Glutamatergic neuron (in vitro differentiated cells): ENCODE data around the gene ANO10. TPM values are rescaled to one million over a fixed set of nuclear protein-coding genes. Genes with fewer than 3 reads are reported as not detected.
A peak's percentile ranks its signal among the peaks of the same experiment; 100 is the strongest.
"Not testable (repeated sequence)": the region's sequence is repeated elsewhere in the genome, so short reads cannot be mapped to it uniquely, and the experiment has no call there.

Source experiments
- DNase-seq: peaks from one replicate; pipeline ENCODE4 v3.0.0; 2022
- H3K27ac Mint-ChIP-seq: one replicate; pipeline ENCODE4 v1.8.0; 2020; ENCODE audit warnings: mild to moderate bottlenecking, mixed read lengths, inconsistent platforms; ENCODE audit not compliant: unreplicated experiment
- H3K27me3 Mint-ChIP-seq: one replicate; pipeline ENCODE4 v1.8.0; 2020; ENCODE audit warnings: mild to moderate bottlenecking, moderate library complexity, mixed read lengths, inconsistent platforms; ENCODE audit not compliant: unreplicated experiment
- H3K36me3 Mint-ChIP-seq: one replicate; pipeline ENCODE4 v1.8.0; 2020; ENCODE audit warnings: mild to moderate bottlenecking, mixed read lengths, inconsistent platforms; ENCODE audit not compliant: unreplicated experiment
- H3K4me1 Mint-ChIP-seq: one replicate; pipeline ENCODE4 v1.8.0; 2020; ENCODE audit warnings: mild to moderate bottlenecking, low read depth, mixed read lengths, inconsistent platforms; ENCODE audit not compliant: unreplicated experiment
- H3K4me3 Mint-ChIP-seq: one replicate; pipeline ENCODE4 v1.8.0; 2020; ENCODE audit warnings: mild to moderate bottlenecking, mixed read lengths, inconsistent platforms; ENCODE audit not compliant: unreplicated experiment
- H3K9me3 Mint-ChIP-seq: one replicate; pipeline ENCODE4 v1.8.0; 2020; ENCODE audit warnings: mild to moderate bottlenecking, moderate library complexity, mixed read lengths, inconsistent platforms; ENCODE audit not compliant: unreplicated experiment
- total RNA-seq: library from RNA; stranded (reverse); fragmentation: NEBNext Ultra II Directional; extraction: Animal tissue kit (Norgen Biotek cat#: 25700); gene quantifications from one replicate; pipeline ENCODE4 v1.2.1, GENCODE V29; 2021; ENCODE audit not compliant: unreplicated experiment
- TF ChIP-seq, protein P1 (sequence below): fragments of 200-600 bp; sonication (generic); IDR thresholded peaks from one replicate; pipeline ENCODE4 v1.5.0; 2021; ENCODE audit not compliant: partially characterized antibody, unreplicated experiment

The ANO10 gene
- total RNA-seq, 1 donor from 2014 or later, result 44.9 TPM

DNA sequence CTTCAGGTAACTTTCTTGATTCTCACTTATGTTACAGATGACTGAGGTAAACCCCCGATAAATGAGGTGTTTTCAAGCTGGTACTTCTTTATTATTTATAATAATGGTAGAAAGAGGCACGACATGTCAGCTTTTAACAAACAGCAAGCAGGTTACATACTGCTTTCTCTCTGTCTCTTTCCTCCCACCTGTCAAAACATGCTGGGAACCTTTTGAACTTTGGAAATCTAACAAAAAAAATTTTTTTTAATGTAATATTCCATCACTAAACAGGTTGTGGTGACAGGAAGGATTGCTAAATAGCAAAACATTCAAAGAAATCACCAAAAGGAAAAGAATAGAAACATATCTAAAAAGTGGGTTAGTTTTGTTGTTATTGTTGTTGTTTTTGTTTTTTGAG is 48.2 kb downstream of the ANO10 start:
- no peaks in the 10 kb centered on the region for H3K9me3 Mint-ChIP-seq
- H3K4me3 Mint-ChIP-seq, result no peak overlapping the region
- no peaks in the 10 kb centered on the region for H3K4me1 Mint-ChIP-seq
- no peaks in the 10 kb centered on the region for H3K36me3 Mint-ChIP-seq
- DNase-seq, result no peak
- H3K27ac Mint-ChIP-seq, result no peak overlapping the region
- H3K27me3 Mint-ChIP-seq, result no peaks in the 10 kb centered on the region
- TF ChIP-seq, protein P1, sequence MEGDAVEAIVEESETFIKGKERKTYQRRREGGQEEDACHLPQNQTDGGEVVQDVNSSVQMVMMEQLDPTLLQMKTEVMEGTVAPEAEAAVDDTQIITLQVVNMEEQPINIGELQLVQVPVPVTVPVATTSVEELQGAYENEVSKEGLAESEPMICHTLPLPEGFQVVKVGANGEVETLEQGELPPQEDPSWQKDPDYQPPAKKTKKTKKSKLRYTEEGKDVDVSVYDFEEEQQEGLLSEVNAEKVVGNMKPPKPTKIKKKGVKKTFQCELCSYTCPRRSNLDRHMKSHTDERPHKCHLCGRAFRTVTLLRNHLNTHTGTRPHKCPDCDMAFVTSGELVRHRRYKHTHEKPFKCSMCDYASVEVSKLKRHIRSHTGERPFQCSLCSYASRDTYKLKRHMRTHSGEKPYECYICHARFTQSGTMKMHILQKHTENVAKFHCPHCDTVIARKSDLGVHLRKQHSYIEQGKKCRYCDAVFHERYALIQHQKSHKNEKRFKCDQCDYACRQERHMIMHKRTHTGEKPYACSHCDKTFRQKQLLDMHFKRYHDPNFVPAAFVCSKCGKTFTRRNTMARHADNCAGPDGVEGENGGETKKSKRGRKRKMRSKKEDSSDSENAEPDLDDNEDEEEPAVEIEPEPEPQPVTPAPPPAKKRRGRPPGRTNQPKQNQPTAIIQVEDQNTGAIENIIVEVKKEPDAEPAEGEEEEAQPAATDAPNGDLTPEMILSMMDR, result no peak

DNA sequence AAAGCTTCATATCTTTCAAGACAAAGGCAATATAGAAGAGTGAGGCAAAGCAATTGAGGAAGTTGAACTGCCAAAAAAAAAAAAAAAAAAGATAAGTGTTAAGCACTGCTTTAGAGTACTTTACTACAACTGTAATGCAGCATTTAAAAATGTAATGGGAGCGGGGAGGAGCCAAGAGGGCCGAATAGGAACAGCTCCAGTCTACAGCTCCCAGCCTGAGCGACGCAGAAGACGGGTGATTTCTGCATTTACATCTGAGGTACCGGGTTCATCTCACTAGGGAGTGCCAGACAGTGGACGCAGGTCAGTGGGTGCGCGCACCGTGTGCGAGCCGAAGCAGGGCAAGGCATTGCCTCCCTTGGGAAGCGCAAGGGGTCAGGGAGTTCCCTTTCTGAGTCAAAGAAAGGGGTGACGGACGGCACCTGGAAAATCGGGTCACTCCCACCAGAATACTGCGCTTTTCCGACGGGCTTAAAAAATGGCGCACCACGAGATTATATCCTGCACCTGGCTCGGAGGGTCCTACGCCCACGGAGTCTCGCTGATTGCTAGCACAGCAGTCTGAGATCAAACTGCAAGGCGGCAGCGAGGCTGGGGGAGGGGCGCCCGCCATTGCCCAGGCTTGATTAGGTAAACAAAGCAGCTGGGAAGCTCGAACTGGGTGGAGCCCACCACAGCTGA is 56.0 kb downstream of the ANO10 start:
- Mint-ChIP-seq H3K27ac (peak overlapping the region; percentile 75), H3K4me3 (peak overlapping the region; percentile 60)
- DNase-seq, H3K9me3 Mint-ChIP-seq, H3K36me3 Mint-ChIP-seq, H3K27me3 Mint-ChIP-seq, H3K4me1 Mint-ChIP-seq: not testable (repeated sequence)

DNA sequence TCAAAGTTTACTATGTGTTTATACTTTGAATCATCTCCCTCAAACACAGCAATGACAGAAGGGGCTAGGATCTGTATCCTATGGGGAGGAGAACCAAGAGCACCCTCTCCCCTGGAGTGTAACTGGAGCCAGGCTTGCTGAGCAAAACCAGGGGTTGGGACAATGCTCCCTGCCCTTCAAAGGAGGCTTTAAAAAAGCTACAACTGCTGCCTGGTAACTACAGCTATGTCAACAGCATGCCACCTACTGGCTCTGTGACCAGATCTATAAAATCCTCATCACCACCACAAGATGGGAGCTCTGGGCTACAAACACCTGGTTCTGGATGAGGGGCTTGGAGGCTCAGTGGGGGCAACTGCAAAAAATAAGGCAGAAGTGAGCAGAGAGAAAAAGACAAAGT is 61.9 kb downstream of the ANO10 start:
- TF ChIP-seq, protein P1, result no peak
- Mint-ChIP-seq H3K27ac (no peak overlapping the region), H3K9me3 (no peaks in the 10 kb centered on the region), H3K4me1 (no peaks in the 10 kb centered on the region), H3K27me3 (no peaks in the 10 kb centered on the region), H3K4me3 (no peak overlapping the region), H3K36me3 (peaks cover 9% of the 10 kb centered on the region)
- no peak for DNase-seq

DNA sequence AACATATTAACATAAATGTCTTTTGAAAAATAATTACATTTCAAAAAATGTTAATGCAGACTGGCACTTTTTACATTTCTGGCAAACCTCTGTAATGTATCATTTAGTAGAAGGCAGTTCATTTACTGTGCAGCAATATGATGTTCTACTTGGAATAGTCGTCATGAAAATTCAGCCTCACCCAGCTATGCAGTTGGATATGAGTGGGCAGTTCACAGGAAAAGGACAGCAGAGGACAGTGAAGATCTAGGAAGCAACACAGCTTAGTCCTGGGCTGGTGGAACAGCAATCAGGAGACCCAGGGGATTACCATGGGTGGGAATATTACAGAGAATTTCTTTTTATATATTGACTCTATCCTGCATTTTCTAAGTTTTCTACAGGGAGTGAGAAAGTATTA is 63.6 kb downstream of the ANO10 start:
- Mint-ChIP-seq H3K27ac (no peak overlapping the region), H3K9me3 (no peaks in the 10 kb centered on the region), H3K4me1 (no peaks in the 10 kb centered on the region), H3K36me3 (peaks cover 9% of the 10 kb centered on the region), H3K27me3 (no peaks in the 10 kb centered on the region), H3K4me3 (no peak overlapping the region)
- DNase-seq, result no peak
- TF ChIP-seq, protein P1, result no peak

DNA sequence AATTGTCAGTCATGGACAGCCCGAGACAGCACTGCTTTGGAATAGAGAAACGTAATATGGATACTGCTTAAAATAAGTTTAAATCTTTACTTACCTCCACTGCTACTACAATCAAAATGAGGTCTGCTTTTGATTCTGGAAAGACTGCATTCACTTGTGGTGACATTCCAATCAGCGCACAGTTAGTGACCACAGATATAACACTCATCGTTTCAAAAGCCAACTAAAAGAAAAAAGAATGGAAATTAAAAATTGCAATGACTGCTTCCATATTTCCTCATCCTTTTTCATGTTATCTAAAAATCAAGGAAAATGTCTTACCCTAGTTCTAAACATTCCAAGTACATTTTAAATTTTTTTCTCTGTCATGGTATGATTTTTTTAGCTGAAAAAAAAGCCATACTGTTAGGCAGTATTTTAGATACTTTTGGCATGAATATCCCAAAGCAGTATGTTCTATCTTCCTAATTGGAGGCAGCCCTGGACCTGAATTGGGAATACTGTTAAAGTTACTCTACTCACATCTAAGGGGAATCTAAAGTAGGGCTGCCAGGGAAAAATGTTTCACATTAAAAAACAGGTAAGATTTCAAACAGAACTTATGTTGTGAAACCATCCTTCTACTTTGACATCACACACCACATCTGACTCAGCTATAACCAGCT is 72.1 kb downstream of the ANO10 start:
- Mint-ChIP-seq H3K36me3 (peaks cover 9% of the 10 kb centered on the region), H3K9me3 (peaks cover 2% of the 10 kb centered on the region), H3K27ac (no peak overlapping the region), H3K27me3 (no peaks in the 10 kb centered on the region), H3K4me3 (no peak overlapping the region), H3K4me1 (no peaks in the 10 kb centered on the region)
- TF ChIP-seq, protein P1, result no peak
- DNase-seq, result no peak
